RWPE2 (cell line): ENCODE data around the gene RARB.

Source experiments
- ATAC-seq: fragments of 200-7000 bp; cut with Tn5 transposase; 3 replicates; pipeline ENCODE4 v1.9.1; 2021; ENCODE audit warnings: low read depth
- DNase-seq: peaks from one replicate; pipeline ENCODE4 v3.0.0-alpha.2; 2020; ENCODE audit warnings: low spot score
- H3K27ac ChIP-seq: fragments of 450-650 bp; 2 replicates; pipeline ENCODE4 v1.5.1; 2017; ENCODE audit warnings: mild to moderate bottlenecking; ENCODE audit not compliant: poor library complexity, severe bottlenecking
- H3K27me3 ChIP-seq: fragments of 250-450 bp; sonication (Bioruptor Pico); 2 replicates; pipeline ENCODE4 v1.5.1; 2021; ENCODE audit warnings: mild to moderate bottlenecking, moderate library complexity; ENCODE audit not compliant: insufficient read depth, poor library complexity, severe bottlenecking
- H3K36me3 ChIP-seq: fragments of 250-450 bp; sonication (Bioruptor Pico); 2 replicates; pipeline ENCODE4 v1.5.1; 2020; ENCODE audit warnings: low read depth, mild to moderate bottlenecking, moderate library complexity
- H3K4me1 ChIP-seq: fragments of 250-450 bp; sonication (Bioruptor Pico); 2 replicates; pipeline ENCODE4 v1.5.1; 2021; ENCODE audit warnings: mild to moderate bottlenecking, moderate library complexity; ENCODE audit not compliant: insufficient read depth, poor library complexity, severe bottlenecking
- H3K4me3 ChIP-seq: fragments of 250-450 bp; sonication (Bioruptor Pico); 2 replicates; pipeline ENCODE4 v1.5.1; 2021; ENCODE audit warnings: mild to moderate bottlenecking, moderate library complexity; ENCODE audit not compliant: severe bottlenecking
- H3K9me3 ChIP-seq: fragments of 250-450 bp; sonication (Bioruptor Pico); 2 replicates; pipeline ENCODE4 v1.5.1; 2021; ENCODE audit warnings: mild to moderate bottlenecking, moderate library complexity; ENCODE audit not compliant: severe bottlenecking
- CTCF ChIP-seq: fragments of 450-650 bp; IDR thresholded peaks from one replicate; pipeline ENCODE4 v1.5.1; 2017; ENCODE audit warnings: mild to moderate bottlenecking, moderate library complexity; ENCODE audit not compliant: poor library complexity, severe bottlenecking

RARB gene

GRCh38 chr3:25419251-25419650 is 8.8 kb upstream of the RARB start:
- no peak for TF ChIP-seq CTCF

GRCh38 chr3:25420147-25420546 is 7.9 kb upstream of the RARB start:
- Histone ChIP-seq H3K36me3 (no peaks in the 10 kb centered on the region), H3K4me1 (peaks cover 21% of the 10 kb centered on the region), H3K27me3 (no peaks in the 10 kb centered on the region), H3K9me3 (no peaks in the 10 kb centered on the region), H3K27ac (no peak overlapping the region), H3K4me3 (no peak overlapping the region)
- TF ChIP-seq CTCF = no peak
- ATAC-seq (no peak), DNase-seq (no peak)

More at GRCh38 chr3:25419251-25419650, 8.8 kb upstream of the RARB start:
- H3K36me3 ChIP-seq = no peaks in the 10 kb centered on the region
- no peak overlapping the region for H3K27ac ChIP-seq
- no peaks in the 10 kb centered on the region for H3K27me3 ChIP-seq
- peaks cover 12% of the 10 kb centered on the region for H3K4me1 ChIP-seq
- no peak overlapping the region for H3K4me3 ChIP-seq
- DNase-seq (no peak), ATAC-seq (no peak)
- H3K9me3 ChIP-seq = no peaks in the 10 kb centered on the region

GRCh38 chr3:25420885-25421284 is 7.2 kb upstream of the RARB start:
- no peaks in the 10 kb centered on the region for H3K27me3 ChIP-seq
- no peak overlapping the region for H3K4me3 ChIP-seq
- peaks cover 21% of the 10 kb centered on the region for H3K4me1 ChIP-seq
- ATAC-seq = peak; percentile 60
- H3K27ac ChIP-seq = no peak overlapping the region
- no peak for DNase-seq
- TF ChIP-seq CTCF = no peak
- no peaks in the 10 kb centered on the region for H3K36me3 ChIP-seq
- no peaks in the 10 kb centered on the region for H3K9me3 ChIP-seq

- peaks cover 27% of the 10 kb centered on the region for H3K4me1 ChIP-seq
- TF ChIP-seq CTCF = no peak
- ATAC-seq = no peak
Observed at GRCh38 chr3:25421747-25422146, 6.3 kb upstream of the RARB start.

GRCh38 chr3:25423780-25424588 is 4.1 kb upstream of the RARB start:
- Histone ChIP-seq H3K4me3 (no peak overlapping the region), H3K27ac (peak overlapping the region; percentile 59), H3K4me1 (peaks cover 32% of the 10 kb centered on the region), H3K9me3 (no peaks in the 10 kb centered on the region), H3K36me3 (no peaks in the 10 kb centered on the region), H3K27me3 (no peaks in the 10 kb centered on the region)
- ATAC-seq (peak; percentile 61), DNase-seq (no peak)
- TF ChIP-seq CTCF = no peak

More at GRCh38 chr3:25421747-25422146, 6.3 kb upstream of the RARB start:
- H3K9me3 ChIP-seq = no peaks in the 10 kb centered on the region
- no peaks in the 10 kb centered on the region for H3K36me3 ChIP-seq
- H3K4me3 ChIP-seq = no peak overlapping the region
- no peaks in the 10 kb centered on the region for H3K27me3 ChIP-seq
- no peak for DNase-seq
- H3K27ac ChIP-seq = no peak overlapping the region
